Adrenal gland (tissue), 5 donors: ENCODE measurements around the gene POLA2.

Source experiments
- CTCF ChIP-seq, 6 experiments: fragments of 450-650 bp in 4 of 6; fragments of 200-600 bp in 2 of 6; sonication (generic) in 1 of 6; IDR thresholded peaks; 1 replicate in 5 of 6; 2 replicates in 1 of 6; pipeline versions ENCODE4 v1.5.1 to v1.8.0; 2016 to 2021; ENCODE audit warnings: antibody characterized with exemption in 6 of 6, mild to moderate bottlenecking in 2 of 6, moderate library complexity in 1 of 6
- POLR2A ChIP-seq, 2 donors: fragments of 450-650 bp; IDR thresholded peaks; one replicate each; pipeline ENCODE4 v1.6.1; 2017; ENCODE audit warnings: antibody characterized with exemption in 2 of 2, mild to moderate bottlenecking in 2 of 2, moderate library complexity in 1 of 2
- donor health status: DM: no; HTN: no; CAD: no.

DNA sequence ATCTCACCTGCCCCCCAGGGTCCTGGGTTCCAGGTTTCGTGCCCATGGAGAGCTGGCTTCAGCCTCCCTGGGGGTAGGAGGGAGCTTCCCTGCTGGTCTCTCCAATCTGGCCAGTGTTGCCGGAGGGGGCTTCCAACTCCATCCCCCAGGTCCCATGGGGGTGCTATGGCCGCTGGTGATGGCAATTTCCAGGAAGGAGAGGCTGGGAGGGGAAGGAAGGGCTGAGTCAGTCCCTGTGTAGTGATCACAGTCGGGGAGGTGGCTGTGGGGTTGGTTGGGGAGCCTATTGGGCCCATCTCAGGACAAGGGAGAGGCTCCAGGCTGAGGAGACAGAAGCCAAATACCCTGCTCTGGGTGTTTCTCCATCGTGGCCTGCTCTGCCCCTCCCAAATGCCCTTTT, 47.2 kb downstream of the POLA2 start:
- no peak for TF ChIP-seq CTCF (IDR thresholded peaks at IDR 0.05)
- TF ChIP-seq POLR2A (IDR thresholded peaks at IDR 0.05), result no peak
